ENCODE measurements around the gene DDX28.
"Not testable (repeated sequence)": the region's sequence is repeated elsewhere in the genome, so short reads cannot be mapped to it uniquely, and the experiment has no call there.

Gene DDX28

GRCh38 chr16:67993207-67994039 lies 29.6 kb downstream of the DDX28 start:
- DNase-seq, result peak; percentile 84 to 87

- DNase-seq, result no peak
Observed at GRCh38 chr16:67992661-67993206, 30.3 kb downstream of the DDX28 start.

DNA sequence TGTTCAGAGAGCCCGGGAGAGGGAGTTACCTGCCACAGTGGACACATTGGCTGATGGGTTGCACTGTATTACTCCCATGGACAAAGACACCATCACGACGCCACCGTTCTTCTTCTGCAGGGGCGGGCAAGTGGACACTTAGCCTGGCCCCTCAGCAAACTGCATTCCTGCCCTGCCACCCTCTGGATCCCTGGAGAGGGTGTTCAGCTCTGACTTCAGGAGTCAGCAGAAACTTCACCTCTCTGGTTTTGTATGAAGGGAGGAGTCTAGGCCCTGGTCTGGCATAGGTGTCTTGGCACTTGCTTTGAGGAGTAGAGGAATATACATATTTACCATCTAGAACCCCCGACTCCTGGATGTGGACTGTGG lies 33.0 kb downstream of the DDX28 start:
- DNase-seq, result no peak

- no peak for DNase-seq
Observed at GRCh38 chr16:67989322-67990017, 33.6 kb downstream of the DDX28 start.

DNA sequence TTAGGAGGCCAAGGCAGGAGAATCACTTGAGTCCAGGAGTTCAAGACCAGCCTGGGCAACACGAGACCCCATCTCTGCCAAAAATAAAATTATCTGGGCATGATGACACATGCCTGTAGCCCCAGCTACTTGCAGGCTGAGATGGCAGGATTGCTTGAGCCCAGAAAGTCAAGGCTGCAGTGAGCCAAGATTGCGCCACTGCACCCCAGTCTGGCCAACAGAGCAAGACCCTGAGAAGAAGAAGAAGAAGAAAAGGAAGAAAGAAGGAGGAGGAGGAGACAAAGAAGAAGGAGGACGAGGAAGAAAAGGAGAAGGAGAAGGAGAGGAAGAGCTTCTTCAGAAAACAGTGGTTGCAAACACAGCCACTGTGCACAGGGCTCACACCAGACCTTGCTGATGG lies 34.4 kb downstream of the DDX28 start:
- no peak for DNase-seq

DNA sequence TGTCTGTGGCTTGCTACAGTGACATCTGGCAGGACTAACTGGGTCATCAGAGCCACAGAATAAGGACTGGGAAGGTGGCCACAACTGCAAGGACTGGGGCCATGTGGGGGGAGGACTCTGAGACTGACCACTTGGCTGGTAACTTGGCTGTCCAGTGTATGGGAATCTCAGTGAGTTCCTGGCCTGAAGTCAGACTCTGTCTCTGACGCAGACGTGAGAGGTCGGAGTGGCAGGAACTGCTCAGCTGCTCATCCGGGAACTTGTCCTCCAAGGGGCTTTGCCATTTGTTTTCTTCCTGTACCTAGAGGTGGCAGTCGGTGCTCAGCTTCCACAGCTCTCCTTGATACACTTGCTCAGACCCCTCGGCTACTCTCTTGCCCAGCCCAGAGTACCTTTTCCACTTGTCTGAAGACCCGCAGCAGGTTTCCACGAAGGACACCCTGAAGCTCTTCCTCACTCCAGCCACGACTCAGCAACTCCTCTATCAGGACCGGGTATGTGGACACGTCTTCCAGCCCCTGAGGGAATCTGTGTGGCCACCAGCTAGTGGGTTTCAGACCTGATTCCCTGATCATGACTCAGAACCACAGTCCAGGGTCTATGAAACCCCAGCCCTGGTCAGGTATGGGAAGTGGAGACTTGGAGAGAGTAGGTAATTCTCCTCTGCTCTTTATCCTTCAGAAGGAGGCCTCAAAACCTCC lies 35.4 kb downstream of the DDX28 start:
- DNase-seq, result no peak

DNA sequence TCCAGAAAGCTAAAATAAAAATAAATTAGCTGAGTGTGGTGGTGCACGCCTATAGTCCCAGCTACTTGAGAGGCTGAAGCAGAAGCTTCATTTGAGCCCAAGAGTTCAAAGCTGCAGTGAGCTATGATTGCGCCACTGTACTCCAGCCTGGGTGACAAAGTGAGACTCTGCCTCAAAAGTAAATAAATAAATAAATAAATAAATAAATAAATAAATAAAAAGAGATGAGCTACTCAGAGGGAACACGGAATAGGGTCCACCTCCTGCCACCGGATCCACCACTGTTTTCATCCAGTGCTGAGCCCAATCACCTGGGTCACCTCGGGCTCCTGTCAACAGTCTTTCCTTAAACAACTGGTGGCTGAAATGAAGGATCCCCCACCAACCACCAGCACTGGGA lies 36.1 kb downstream of the DDX28 start:
- no peak for DNase-seq

DNA sequence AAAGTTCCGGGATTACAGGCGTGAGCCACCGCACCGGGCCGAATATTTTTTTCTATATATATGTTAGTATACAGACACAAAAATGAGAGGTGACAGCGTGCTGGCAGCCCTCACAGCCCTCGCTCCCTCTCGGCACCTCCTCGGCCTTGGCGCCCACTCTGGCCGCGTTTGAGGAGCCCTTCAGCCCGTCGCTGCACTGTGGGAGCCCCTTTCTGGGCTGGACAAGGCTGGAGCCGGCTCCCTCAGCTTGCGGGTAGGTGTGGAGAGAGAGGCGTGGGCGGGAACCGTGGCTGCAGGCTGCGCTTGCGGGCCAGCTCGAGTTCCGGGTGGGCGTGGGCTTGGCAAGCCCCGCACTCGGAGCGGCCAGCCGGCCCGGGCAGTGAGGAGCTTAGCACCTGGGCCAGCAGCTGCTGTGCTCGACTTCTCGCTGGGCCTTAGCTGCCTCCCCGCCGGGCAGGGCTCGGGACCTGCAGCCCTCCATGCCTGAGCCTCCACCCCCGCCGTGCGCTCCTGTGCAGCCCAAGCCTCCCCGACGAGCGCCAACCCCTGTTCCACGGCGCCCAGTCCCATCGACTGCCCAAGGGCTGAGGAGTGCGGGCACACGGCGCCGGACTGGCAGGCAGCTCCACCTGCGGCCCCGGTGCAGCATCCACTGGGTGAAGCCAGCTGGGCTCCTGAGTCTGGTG lies 40.9 kb downstream of the DDX28 start:
- no peak for DNase-seq

GRCh38 chr16:67979955-67980678 lies 42.9 kb downstream of the DDX28 start, which contains the start of gene DPEP3:
Gene DPEP3 (minus strand): TSS chr16:67980499. CDS start chr16:67980380, 119 bp downstream.
- no peak for DNase-seq

DNA sequence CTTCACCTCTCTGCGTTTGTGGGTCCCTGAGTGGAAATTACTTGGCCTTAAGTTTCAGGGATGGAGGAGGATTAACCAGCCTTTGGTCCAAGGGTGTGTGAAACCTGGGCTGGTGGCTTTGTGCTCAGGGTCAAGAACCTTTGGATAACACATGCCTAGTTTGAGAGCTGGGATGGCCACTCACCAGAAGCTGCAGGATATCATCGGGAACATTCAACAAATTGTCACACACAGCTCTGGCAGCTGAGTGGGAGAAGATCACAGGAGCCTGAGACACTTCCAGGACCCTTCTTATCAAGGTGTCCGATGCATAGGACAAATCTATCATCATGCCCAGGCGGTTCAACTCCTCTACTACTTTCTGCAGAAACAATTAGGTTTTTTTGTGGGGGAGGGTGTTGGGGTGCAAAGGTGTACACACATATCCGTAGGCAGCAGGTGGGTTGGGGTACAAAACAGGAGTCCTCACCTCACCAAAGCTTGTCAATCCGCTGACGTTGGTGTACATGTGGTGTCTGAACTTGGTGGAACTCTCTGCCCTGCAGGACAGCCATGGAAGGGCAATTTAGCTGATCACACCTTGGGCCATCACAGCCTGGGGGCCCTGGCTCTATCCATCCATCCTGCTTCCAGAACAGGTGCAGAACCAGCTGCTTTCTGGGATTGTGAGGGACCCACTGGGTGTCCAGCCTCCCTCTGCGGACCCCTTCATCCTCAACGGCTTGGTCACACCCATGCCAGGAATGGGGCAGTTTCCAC lies 45.4 kb downstream of the DDX28 start:
- DNase-seq, result no peak

- DNase-seq, result no peak
Observed at GRCh38 chr16:67977005-67977404, 46.0 kb downstream of the DDX28 start.

DNA sequence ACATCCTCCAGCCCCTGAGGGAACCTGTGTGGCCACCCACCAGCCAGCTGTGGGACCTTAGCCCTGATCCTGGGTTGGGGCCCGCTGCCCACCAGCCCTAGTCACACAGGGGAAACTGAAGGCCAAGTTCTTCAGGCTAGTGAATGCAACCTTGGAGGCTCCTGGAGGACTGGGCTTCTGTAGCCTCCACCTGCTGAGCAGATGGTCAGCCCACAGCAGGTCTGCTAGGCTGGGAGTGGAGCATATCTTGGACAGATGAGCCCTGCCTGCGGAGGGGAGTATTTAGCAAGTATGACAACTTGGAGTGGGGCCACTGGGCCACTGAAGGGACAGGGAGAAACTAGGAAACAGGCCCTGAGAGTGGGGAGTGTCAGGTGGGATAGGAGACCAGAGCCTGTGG lies 46.8 kb downstream of the DDX28 start:
- DNase-seq, result no peak

- no peak for DNase-seq
Observed at GRCh38 chr16:67975321-67976105, 47.5 kb downstream of the DDX28 start.

DNA sequence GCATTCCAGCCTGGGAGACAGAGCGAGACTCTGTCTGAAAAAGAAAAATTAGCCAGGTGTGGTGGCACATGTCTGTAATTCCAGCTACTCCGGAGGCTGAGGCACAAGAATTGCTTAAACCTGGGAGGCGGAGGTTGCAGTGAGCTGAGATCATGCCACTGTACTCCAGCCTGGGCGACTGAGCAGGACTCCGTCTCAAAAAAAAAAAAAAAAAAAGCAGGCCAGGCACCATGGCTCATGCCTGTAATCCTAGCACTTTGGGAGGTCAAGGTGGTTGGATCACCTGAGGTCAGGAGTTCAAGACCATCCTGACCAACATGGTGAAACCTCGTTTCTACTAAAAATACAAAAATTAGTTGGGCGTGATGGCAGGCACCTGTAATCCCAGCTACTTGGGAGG lies 50.7 kb downstream of the DDX28 start:
- not testable (repeated sequence) for DNase-seq

- DNase-seq, result no peak
Observed at GRCh38 chr16:67971111-67971510, 51.9 kb downstream of the DDX28 start.
